GM18511 (cell line): ENCODE data around the gene PPP1R13B.

Experiments used
- ATAC-seq: cut with Tn5 transposase; IDR thresholded peaks from one replicate; pipeline ENCODE4 v1.9.1; 2021; ENCODE audit warnings: mild to moderate bottlenecking, moderate library complexity; ENCODE audit not compliant: unreplicated experiment

PPP1R13B gene

DNA sequence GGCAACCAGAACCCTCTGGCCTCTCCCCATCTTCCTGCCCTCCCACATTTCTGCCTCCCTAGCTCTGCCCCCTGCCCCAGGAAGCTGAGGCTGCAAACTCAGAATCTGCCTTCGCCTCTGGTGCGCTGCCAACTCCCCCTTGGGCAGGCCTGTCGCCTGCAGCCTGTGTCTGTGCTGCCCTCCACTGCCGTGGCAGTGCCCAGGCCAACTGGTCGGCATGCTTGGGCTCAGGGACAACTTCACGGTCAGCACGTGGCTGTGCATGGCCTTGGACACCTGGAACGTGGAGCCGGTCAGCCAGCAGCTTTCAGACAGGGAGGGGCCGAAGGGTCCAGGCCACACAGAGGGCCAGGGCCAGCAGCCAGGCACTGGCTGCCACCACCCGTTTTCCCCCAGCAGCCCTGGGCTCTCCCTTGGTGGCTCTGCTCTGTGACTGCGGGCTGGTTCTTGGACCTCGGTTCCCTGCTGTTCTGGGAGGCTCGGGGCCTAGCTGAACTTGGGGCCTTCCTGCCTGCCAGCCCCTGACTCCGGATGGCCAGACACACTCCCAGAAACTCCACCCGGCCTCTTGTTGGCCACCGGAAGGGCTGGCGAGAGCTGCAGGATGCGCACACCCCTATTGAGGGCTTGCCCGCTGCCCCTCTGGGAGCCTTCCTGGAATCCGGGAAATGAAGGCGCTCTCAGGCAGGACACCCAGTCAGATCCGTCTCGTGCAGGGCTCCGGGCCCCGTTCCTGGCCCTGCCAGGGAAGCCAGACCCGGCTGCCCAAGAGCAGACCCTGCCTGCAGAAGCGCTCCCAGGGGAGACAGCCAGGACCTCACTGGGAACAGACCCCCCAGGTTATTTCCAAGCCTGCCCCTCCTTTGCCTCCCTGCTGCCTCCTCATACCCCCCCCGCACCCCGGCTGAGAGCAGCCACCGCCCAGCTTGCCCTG is 34.2 kb upstream of the PPP1R13B start:
- no peak for ATAC-seq

- no peak for ATAC-seq
Observed at GRCh38 chr14:103880348-103881267, 33.2 kb upstream of the PPP1R13B start.

GRCh38 chr14:103879570-103880347 is 32.4 kb upstream of the PPP1R13B start:
- ATAC-seq = no peak

DNA sequence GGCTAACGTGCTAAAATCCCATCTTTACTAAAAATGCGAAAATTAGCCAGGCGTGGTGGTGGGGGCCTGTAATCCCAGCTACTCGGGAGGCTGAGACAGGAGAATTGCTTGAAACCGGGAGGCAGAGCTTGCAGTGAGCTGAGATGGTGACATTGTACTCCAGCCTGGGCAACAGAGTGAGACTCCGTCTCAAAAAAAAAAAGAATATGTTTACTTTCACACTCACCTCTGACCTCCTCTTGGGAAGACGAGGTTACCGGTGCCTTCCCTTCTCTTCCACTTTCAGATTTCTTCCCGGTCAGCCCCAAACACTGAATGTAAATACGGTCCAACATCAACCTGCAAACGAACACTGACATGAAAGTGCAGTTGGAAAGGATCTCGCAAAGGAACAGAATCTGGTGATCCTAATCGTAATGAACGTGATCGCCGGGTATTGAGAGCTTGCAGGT is 31.8 kb upstream of the PPP1R13B start:
- no peak for ATAC-seq

- no peak for ATAC-seq
Observed at GRCh38 chr14:103878180-103878579, 30.8 kb upstream of the PPP1R13B start.

- ATAC-seq = no peak
Observed at GRCh38 chr14:103875010-103875409, 27.6 kb upstream of the PPP1R13B start.

DNA sequence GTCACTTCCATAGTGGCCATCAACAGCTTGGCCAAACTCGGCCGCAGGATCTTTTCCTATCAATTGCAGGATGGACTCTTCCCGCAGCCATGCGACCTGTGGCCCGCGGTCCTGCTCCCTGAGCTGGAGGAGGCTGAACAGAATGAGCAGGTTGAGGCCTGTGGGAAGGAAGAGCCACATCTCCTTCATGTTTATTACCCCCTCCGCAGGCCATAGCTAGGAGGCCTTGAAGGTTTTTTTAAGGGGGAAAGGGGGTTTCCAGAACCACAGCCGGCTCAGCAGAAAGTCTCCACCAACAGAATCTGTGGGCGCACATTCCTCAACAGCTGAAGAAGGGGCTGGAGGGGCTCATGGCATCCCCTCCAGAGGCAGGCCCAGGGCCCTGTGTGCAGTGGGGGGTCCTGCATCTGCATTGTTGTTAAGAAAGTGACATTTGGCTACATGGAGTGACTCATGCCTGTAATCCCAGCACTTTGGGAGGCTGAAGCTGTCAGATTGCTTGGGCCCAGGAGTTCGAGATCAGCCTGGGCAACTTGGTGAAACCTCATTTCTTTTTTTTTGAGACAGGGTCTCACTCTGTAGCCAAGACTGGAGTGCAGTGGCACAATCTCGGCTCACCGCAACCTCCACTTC is 25.2 kb upstream of the PPP1R13B start:
- ATAC-seq = peak; percentile 38

- peak; percentile 87 for ATAC-seq
Observed at GRCh38 chr14:103871596-103872480, 24.5 kb upstream of the PPP1R13B start.

- no peak for ATAC-seq
Observed at GRCh38 chr14:103870891-103871595, 23.7 kb upstream of the PPP1R13B start.

DNA sequence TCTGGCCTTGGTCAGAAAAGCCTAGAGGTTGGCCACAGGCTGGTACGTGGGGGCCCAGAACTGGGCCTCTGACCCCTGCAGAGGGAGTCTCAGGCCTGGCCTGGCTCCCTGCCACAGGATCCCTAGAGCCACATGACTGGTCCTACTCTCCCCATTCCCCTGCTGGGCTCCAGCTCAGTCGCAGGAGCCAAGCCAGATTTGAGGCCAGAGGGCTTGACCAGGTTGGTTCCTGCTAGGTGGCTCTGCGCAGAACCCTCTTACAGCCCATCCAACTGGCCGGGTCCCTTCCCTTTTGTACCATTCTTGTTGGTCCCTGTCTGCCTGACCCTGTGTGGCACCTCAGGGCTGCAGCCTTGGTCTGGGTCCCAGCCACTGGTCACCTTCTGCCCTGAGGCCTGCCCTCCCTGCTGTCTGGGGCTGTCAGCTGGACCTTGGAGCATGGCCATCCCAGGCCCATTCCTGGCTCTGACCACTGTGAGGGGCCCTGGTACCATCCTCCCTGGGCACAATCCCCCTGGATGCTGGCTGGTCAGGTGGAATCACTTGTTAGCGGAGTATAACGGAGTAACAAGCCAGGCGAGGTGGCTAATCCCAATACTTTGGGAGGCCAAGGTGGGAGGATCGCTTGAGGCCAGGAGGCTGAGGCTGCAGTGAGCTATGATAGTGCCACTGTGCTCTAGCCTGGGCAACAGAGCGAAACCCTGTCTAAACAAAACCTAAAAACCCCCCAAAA is 22.9 kb upstream of the PPP1R13B start:
- no peak for ATAC-seq

DNA sequence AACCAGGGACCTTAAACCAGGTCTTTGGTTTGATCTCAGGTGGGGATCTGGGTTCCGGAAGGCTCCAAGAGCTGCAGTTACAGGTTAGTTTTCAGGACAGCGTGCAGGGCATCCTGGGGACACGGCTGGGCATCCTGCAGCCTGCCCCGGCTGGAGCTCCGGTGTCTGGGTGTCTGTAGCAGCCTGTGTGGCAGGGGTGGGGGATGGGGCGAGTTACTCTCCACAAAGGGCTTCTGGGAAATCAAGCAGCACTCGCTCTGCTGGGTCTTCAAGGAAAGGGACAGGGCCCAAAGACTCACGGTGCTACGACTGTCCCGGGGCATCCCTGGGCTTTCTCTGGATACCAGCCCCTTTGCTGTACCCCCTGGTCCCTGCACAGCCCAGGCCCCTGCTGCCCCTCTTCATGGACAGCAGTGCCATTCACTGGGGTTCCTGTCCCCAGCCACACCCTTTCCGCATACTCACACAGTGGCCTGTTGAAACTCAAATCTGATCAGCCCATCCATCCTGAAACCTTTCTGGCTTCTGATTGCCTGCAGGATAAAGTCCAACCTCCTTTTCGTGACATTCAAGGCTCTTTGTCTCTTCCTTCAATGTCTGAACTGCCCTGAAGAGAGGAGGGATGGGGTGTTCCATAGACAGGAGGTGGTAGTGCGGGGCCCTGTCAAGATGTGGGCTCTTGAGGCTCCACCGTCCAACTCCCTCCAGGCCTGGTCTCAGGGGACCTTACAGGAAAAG is 22.2 kb upstream of the PPP1R13B start:
- ATAC-seq = no peak

- no peak for ATAC-seq
Observed at GRCh38 chr14:103868242-103868897, 21.0 kb upstream of the PPP1R13B start.

DNA sequence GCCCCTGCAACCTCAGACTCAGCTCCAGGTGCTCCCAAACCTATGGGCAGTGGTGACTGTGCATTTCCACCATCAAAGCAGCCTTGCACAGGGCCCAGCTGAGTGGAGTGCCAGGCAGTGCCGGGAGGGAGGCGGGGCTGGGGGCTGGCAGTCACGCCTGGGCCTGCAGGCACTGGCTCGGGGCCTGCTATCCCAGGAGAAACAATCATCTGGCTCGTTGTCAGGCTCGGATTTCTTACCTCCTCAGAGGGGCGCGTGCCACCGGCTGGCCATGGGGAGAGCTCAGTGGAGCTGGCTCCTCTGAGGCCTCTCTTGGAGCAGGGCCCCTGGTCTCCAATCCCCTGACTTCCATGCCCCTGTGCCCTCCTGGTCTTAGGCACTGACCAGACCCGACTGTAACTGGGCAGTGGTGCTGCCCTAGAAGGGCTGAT is 20.2 kb upstream of the PPP1R13B start:
- no peak for ATAC-seq

DNA sequence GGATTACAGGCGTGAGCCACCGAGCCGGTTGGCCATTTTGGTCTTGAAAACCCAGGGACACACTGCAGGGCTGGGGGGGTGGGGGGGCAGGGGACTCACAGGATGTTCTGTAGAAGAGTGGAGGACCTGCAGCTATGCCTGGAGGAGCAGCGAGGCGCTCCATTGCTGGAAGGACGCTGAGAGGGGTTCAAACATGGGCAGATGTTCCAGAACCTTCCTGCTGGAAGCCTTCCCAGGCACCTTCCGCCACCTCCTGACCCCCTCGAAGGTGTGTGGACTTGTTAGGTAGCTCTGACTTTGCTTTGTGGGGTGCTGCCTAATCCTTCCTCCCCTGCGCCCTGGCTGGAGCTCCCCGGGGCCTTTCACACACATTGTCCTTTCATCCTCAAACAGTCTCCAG is 19.6 kb upstream of the PPP1R13B start:
- ATAC-seq = no peak

DNA sequence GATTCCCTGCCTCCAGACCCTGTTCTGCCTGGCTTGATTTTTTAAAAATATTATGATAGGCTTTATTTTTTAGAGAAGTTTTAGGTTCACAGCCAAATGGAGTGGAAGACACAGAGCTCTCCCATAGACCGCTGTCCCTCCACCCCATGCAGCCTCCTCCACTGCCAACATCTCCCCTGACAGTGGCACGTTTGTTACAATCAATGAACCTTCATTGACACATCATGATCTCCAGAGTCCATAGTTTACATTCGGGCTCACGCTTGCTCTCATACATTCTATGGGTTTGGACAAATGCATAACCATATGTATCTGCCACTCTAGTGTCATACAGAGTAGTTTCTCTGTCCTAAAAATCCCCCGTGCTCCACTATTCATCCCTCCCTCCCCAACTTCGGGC is 15.9 kb upstream of the PPP1R13B start:
- no peak for ATAC-seq

DNA sequence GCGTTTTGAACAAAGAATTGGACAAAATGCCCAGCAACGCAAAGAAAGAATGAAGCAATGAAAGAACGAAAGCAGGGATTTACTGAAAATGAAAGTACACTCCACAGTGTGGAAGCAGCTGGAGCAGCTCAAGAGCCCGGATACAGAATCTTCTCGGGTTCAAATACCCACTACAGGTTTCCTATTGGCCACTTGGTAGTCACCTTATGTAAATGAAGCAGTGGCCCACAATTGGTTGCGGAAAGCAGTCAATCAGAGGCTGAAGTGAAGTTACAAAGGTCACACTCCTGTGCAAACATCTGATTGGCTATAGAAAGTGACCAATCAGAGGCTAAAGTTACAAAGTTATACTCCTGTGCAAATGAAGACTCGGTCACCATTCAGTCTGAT is 15.0 kb upstream of the PPP1R13B start:
- no peak for ATAC-seq
